Psoas muscle (tissue), 8 donors: ENCODE measurements around the gene KDM5B. TPM values are rescaled to one million over a fixed set of nuclear protein-coding genes. Genes with fewer than 3 reads are reported as not detected.

ENCODE experiments used
- ATAC-seq, 4 donors: fragments of 200-7000 bp; cut with Tn5 transposase; one replicate each; pipeline ENCODE4 v1.9.1; 2020; ENCODE audit warnings: moderate library complexity in 3 of 4, mild to moderate bottlenecking in 2 of 4
- DNase-seq, 2 donors: peaks; one replicate each; pipeline ENCODE4 v3.0.0-alpha.2; 2020
- H3K27ac ChIP-seq: fragments of 200-600 bp; one replicate; pipeline ENCODE4 v1.8.0; 2022
- H3K27me3 ChIP-seq, 3 donors: fragments of 200-600 bp in 1 of 3; one replicate each; pipeline versions ENCODE4 v1.6.1 to v1.8.0; 2013 to 2022; ENCODE audit warnings: low read length in 2 of 3, mild to moderate bottlenecking in 2 of 3, moderate library complexity in 1 of 3; ENCODE audit not compliant: insufficient read depth in 3 of 3
- H3K36me3 ChIP-seq, 2 donors: fragments of 200-600 bp in 1 of 2; one replicate each; pipeline versions ENCODE4 v1.6.1 to v1.8.0; 2013 to 2022; ENCODE audit warnings: low read depth in 1 of 2, mild to moderate bottlenecking in 1 of 2, moderate library complexity in 1 of 2; ENCODE audit not compliant: insufficient read depth in 1 of 2
- H3K4me1 ChIP-seq: fragments of 200-600 bp; one replicate; pipeline ENCODE4 v1.8.0; 2022
- H3K4me3 ChIP-seq: fragments of 200-600 bp; one replicate; pipeline ENCODE4 v1.8.0; 2022; ENCODE audit warnings: mild to moderate bottlenecking
- H3K9me3 ChIP-seq: fragments of 200-600 bp; one replicate; pipeline ENCODE4 v1.8.0; 2022
- CTCF ChIP-seq: fragments of 200-600 bp; IDR thresholded peaks from one replicate; pipeline ENCODE4 v1.8.0; 2022; ENCODE audit warnings: antibody characterized with exemption
- WGBS, 3 donors: extraction: QIAGEN DNeasy Blood & Tissue Kit; methylation state at CpG; one replicate each; pipeline versions ENCODE4 v1.1.6 to v1.1.7; 2013; 5-methylcytosine and 5-hydroxymethylcytosine counted together
- intact Hi-C, 2 donors: fragments of 100-400 bp; cut with DNase I; formaldehyde crosslinking; loops; one replicate each; pipeline versions ENCODE4 v1.11.0 to v1.14.2; 2022
- polyA plus RNA-seq, 3 donors: library from polyadenylated mRNA; stranded (reverse); fragments of 200-250 nt; gene quantifications; one replicate each; pipeline ENCODE4 v1.2.3, GENCODE V29; 2013
- total RNA-seq, 4 donors: library from RNA; stranded (reverse); fragmentation: NEBNext Ultra II Directional in 2 of 4; extraction: Animal tissue kit (Norgen Biotek cat#: 25700) in 2 of 4; gene quantifications; one replicate each; pipeline versions ENCODE4 v1.2.1 to v1.2.4, GENCODE V29; 2021 to 2023
- donor health status: healthy with polysubstance abuse.
- donor health status: DM: no; HTN: no; CAD: no; lungs with moderate emphysema.
- donor health status: Bipolar disorder and iron deficiency.
- donor health status: healthy.
- donor health status: DM: yes; HTN: yes; CAD: no.
- donor health status: DM: no; HTN: no; CAD: no.
- donor health status: DM: no; HTN: no; CAD: no.
- donor health status: DM: yes; HTN: yes; CAD: no.

The KDM5B gene
- total and polyA plus RNA-seq, 7 donors, result 2.4 to 13.9 (median 10.7) TPM

DNA sequence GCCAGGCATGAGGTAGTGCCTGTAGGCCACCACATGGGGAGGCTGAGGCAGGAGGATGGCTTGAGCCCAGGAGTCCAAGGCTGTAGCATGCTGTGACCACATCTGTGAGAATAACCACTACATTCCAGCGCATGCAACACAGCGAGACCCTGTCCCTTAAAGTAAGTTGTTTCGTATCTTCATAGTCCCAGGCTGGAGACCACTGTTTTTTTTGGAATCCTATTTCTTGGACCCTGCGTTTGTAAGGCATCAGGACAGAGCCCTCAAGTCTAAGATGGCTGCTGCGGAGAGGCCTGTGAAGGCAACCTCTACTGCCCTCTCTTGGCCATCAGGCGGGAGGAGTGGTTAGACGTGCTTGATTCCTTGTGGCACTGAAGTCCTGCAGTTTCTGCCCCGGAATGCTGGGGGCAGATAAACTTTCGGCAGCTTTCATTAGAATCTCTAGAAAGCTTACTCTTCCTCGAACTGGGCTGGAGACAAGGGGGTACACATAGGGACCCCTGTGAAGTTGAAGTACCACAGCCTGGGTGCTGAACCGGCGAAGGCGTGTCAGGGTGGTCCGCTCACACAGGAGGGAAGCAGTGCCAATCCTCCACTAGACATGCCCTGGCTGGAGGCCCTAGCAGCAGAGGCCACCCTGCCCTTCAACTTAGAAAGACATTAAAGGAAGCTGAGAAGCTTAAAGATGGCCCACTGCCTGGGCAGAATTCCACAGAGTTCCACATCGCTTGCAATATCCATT, 44.1 kb upstream of the KDM5B start:
- no peak overlapping the region for H3K27ac ChIP-seq
- intact Hi-C loops, result no loop called here
- no peak for TF ChIP-seq CTCF
- H3K9me3 ChIP-seq, result no peaks in the 10 kb centered on the region
- no peaks in the 10 kb centered on the region for H3K27me3 ChIP-seq
- WGBS, 3 donors, result 70 to 77% (median 71%) methylated on average over 15 of the region's 15 CpGs
- H3K4me3 ChIP-seq, result no peak overlapping the region
- H3K4me1 ChIP-seq, result no peaks in the 10 kb centered on the region
- ATAC-seq (no peak), DNase-seq (no peak)
- no peaks in the 10 kb centered on the region for H3K36me3 ChIP-seq

DNA sequence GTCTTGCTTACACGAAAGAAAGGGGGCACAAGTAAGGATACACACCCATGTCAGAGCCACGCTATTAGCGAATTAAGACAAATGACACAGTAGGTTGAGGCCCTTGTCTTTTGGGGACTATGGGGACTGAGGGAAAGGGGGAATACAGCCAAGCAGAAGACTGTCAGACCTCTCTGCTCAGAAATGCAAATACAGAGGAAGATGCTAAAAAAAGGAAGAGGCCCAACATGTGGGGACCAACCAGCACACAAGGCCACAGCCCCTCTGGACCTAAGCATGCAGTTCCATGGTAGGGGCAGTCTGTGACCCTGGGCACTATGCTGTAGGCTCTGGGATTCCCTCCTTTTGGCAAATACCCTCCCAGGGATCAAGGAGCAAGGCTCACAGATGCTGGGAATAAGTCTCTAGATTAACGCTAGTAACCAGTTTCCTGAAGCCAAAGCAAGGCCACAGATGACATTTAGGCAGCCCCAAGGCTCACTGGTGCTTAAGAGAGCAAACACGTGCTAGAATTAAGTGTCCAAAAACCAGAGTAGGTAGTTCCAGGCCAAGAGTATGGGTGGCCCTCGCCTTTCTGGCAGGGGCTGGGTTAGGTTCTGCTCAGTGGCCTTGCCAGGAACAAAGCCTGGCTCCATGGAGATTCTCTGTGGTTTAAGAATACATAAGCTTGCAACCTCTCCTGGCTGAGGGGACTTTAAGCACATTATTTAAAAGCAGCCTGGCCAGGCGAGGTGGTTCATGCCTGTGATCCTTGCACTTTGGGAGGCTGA, 42.6 kb upstream of the KDM5B start:
- Histone ChIP-seq H3K4me3 (no peak overlapping the region), H3K36me3 (no peaks in the 10 kb centered on the region), H3K27me3 (no peaks in the 10 kb centered on the region), H3K27ac (no peak overlapping the region), H3K9me3 (no peaks in the 10 kb centered on the region), H3K4me1 (no peaks in the 10 kb centered on the region)
- intact Hi-C loops, result no loop called here
- ATAC-seq (peak in 1 of 4 donors; percentile 37), DNase-seq (peak; percentile 42 to 63)
- 76 to 87% (median 81%) methylated on average over 7 of the region's 7 CpGs for WGBS, 3 donors
- TF ChIP-seq CTCF, result no peak

- Histone ChIP-seq H3K36me3 (no peaks in the 10 kb centered on the region), H3K4me3 (no peak overlapping the region), H3K27me3 (no peaks in the 10 kb centered on the region), H3K27ac (no peak overlapping the region), H3K4me1 (no peaks in the 10 kb centered on the region), H3K9me3 (no peaks in the 10 kb centered on the region)
- DNase-seq (no peak), ATAC-seq (no peak)
- WGBS, 3 donors, result 62 to 66% (median 64%) methylated on average over 2 of the region's 2 CpGs
- no peak for TF ChIP-seq CTCF
- intact Hi-C loops, result no loop called here
Observed at GRCh38 chr1:202848191-202848542, 39.9 kb upstream of the KDM5B start.

DNA sequence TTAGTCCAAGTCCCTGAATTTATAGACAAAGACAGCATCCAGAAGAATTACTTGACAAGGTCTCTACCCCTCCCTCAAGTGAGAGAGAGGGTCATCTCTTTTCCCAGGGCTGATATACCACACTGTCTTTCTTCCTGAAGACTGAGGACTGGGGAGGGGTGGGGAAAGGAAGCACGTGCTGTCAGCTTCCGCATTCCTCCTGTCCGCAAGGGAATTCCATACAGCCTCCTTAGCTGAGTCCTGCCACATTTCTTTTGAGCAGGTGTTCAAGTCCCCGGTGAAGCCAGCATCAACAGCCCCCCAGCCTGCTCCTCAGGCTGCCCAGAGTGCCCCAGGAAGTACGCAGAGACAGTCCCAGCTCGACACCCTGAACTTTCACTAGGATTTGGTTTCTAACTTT, 36.7 kb upstream of the KDM5B start:
- no peak for TF ChIP-seq CTCF
- H3K36me3 ChIP-seq, result no peaks in the 10 kb centered on the region
- no peak overlapping the region for H3K4me3 ChIP-seq
- no peaks in the 10 kb centered on the region for H3K9me3 ChIP-seq
- WGBS, 3 donors, result 31 to 36% (median 34%) methylated on average over 6 of the region's 6 CpGs
- ATAC-seq (no peak), DNase-seq (no peak)
- no peak overlapping the region for H3K27ac ChIP-seq
- no peaks in the 10 kb centered on the region for H3K27me3 ChIP-seq
- intact Hi-C loops, result no loop called here
- no peaks in the 10 kb centered on the region for H3K4me1 ChIP-seq
